IMR-90 (cell line): ENCODE measurements around the gene UBXN1. TPM values are rescaled to one million over a fixed set of nuclear protein-coding genes. Genes with fewer than 3 reads are reported as not detected.

Experiments
- ATAC-seq: fragments of 200-7000 bp; cut with Tn5 transposase; 2 replicates; pipeline ENCODE4 v1.9.1; 2020; ENCODE audit warnings: low read depth, mild to moderate bottlenecking, moderate library complexity
- BruUV-seq: library from RNA; stranded (reverse); fragments of 400-500 nt; replicated peaks from 2 replicates; lab custom pipeline; 2021; lab: Mats Ljungman, UMichigan
- CTCF ChIA-PET: fragments of 300-600 bp; formaldehyde crosslinking; extraction: SDS; loops from one replicate; lab custom pipeline; 2021; ENCODE audit warnings: antibody characterized with exemption; lab: Yijun Ruan, JAX
- POLR2A ChIA-PET: fragments of 300-600 bp; sonication (Branson Sonifier 250); formaldehyde crosslinking; loops from one replicate; lab custom pipeline; 2022; ENCODE audit warnings: antibody characterized with exemption; ENCODE audit not compliant: unreplicated experiment; lab: Charles Lee
- DNase-seq: peaks from one replicate; pipeline ENCODE4 v3.0.0; 2013
- H2AFZ ChIP-seq: replicated peaks from 2 replicates; pipeline ENCODE3; 2013; ENCODE audit warnings: low read length, mild to moderate bottlenecking; ENCODE audit not compliant: poor library complexity
- H2AK5ac ChIP-seq: 2 replicates; pipeline ENCODE4 v1.6.1; 2013; ENCODE audit warnings: low read depth, low read length, inconsistent platforms
- H2AK9ac ChIP-seq: replicated peaks from 2 replicates; pipeline ENCODE3; 2013; ENCODE audit warnings: mild to moderate bottlenecking, low read depth, low read length, moderate library complexity; ENCODE audit not compliant: poor library complexity
- H2BK120ac ChIP-seq: 2 replicates; pipeline ENCODE4 v1.6.1; 2013; ENCODE audit warnings: low read depth, low read length, inconsistent platforms
- H2BK15ac ChIP-seq: 3 replicates; pipeline ENCODE4 v1.6.1; 2013; ENCODE audit warnings: low read depth, low read length, inconsistent platforms
- H2BK20ac ChIP-seq: 2 replicates; pipeline ENCODE4 v1.6.1; 2013; ENCODE audit warnings: low read depth, mild to moderate bottlenecking, inconsistent platforms, low read length, moderate library complexity
- H2BK5ac ChIP-seq: 2 replicates; pipeline ENCODE4 v1.6.1; 2013; ENCODE audit warnings: mild to moderate bottlenecking, low read depth, low read length, inconsistent platforms; ENCODE audit not compliant: poor library complexity, severe bottlenecking
- H3K14ac ChIP-seq: replicated peaks from 2 replicates; pipeline ENCODE4 v1.6.1; 2013; ENCODE audit warnings: low read depth, low read length, inconsistent platforms
- H3K18ac ChIP-seq: 2 replicates; pipeline ENCODE4 v1.6.1; 2013; ENCODE audit warnings: low read depth, low read length, control low read depth
- H3K23ac ChIP-seq: 2 replicates; pipeline ENCODE4 v1.6.1; 2013; ENCODE audit warnings: low read depth, low read length, inconsistent platforms
- H3K27ac ChIP-seq: 2 replicates; pipeline ENCODE4 v1.5.1; 2013; ENCODE audit warnings: mild to moderate bottlenecking, control low read depth, low read length; ENCODE audit not compliant: insufficient read depth
- H3K27me3 ChIP-seq: 2 replicates; pipeline ENCODE4 v1.6.1; 2013; ENCODE audit warnings: low read length; ENCODE audit not compliant: control insufficient read depth, insufficient read depth
- H3K36me3 ChIP-seq: 2 replicates; pipeline ENCODE4 v1.6.1; 2013; ENCODE audit warnings: low read length, mixed read lengths; ENCODE audit not compliant: control insufficient read depth, insufficient read depth
- H3K4ac ChIP-seq: 2 replicates; pipeline ENCODE4 v1.6.1; 2013; ENCODE audit warnings: low read depth, low read length, inconsistent platforms
- H3K4me1 ChIP-seq: 2 replicates; pipeline ENCODE4 v1.6.1; 2013; ENCODE audit warnings: low read length, mixed read lengths; ENCODE audit not compliant: control insufficient read depth, insufficient read depth
- H3K4me2 ChIP-seq: 2 replicates; pipeline ENCODE4 v1.6.1; 2013; ENCODE audit warnings: low read depth, mild to moderate bottlenecking, control low read depth, low read length, moderate library complexity
- H3K4me3 ChIP-seq: 2 replicates; pipeline ENCODE4 v1.5.1; 2013; ENCODE audit warnings: low read depth, mild to moderate bottlenecking, control low read depth, low read length, moderate library complexity; ENCODE audit not compliant: insufficient read depth
- H3K56ac ChIP-seq: 2 replicates; pipeline ENCODE4 v1.6.1; 2013; ENCODE audit warnings: low read length, inconsistent platforms; ENCODE audit not compliant: insufficient read depth; ENCODE audit errors: extremely low read depth
- H3K79me1 ChIP-seq, 2 experiments: 2 replicates each; pipeline ENCODE4 v1.6.1; 2013; ENCODE audit warnings: low read length in 2 of 2, inconsistent platforms in 1 of 2, low read depth in 1 of 2
- H3K9ac ChIP-seq: 2 replicates; pipeline ENCODE4 v1.6.1; 2013; ENCODE audit warnings: low read depth, low read length, control low read depth
- H3K9me1 ChIP-seq: 2 replicates; pipeline ENCODE4 v1.6.1; 2013; ENCODE audit warnings: low read length, inconsistent platforms; ENCODE audit not compliant: insufficient read depth
- H3K9me3 ChIP-seq: 2 replicates; pipeline ENCODE4 v1.6.1; 2013; ENCODE audit warnings: low read length; ENCODE audit not compliant: control insufficient read depth, insufficient read depth
- H4K20me1 ChIP-seq: 2 replicates; pipeline ENCODE4 v1.6.1; 2013; ENCODE audit warnings: low read length, inconsistent platforms; ENCODE audit not compliant: insufficient read depth
- H4K5ac ChIP-seq: 2 replicates; pipeline ENCODE4 v1.6.1; 2013; ENCODE audit warnings: mild to moderate bottlenecking, low read depth, low read length, control low read depth
- H4K8ac ChIP-seq, 2 experiments: 2 replicates each; pipeline ENCODE4 v1.6.1; 2013; ENCODE audit warnings: low read depth in 2 of 2, low read length in 2 of 2, control low read depth in 1 of 2, inconsistent platforms in 1 of 2
- H4K91ac ChIP-seq: 2 replicates; pipeline ENCODE4 v1.6.1; 2013; ENCODE audit warnings: low read depth, low read length, inconsistent platforms; ENCODE audit not compliant: insufficient read depth
- MAZ ChIP-seq: IDR thresholded peaks from 2 replicates; pipeline ENCODE4 v1.6.1; 2012; ENCODE audit warnings: low read depth, mild to moderate bottlenecking, low read length, improper control_type of control experiment, moderate library complexity, borderline replicate concordance
- MXI1 ChIP-seq: IDR thresholded peaks from 2 replicates; pipeline ENCODE4 v1.6.1; 2012; ENCODE audit warnings: low read depth, mild to moderate bottlenecking, low read length, moderate library complexity, borderline replicate concordance
- POLR2A ChIP-seq: IDR thresholded peaks from 2 replicates; pipeline ENCODE4 v1.6.1; 2012; ENCODE audit warnings: mild to moderate bottlenecking, low read depth, low read length
- RFX5 ChIP-seq: IDR thresholded peaks from 2 replicates; pipeline ENCODE4 v1.8.0; 2012; ENCODE audit warnings: low read depth, mild to moderate bottlenecking, low read length, moderate library complexity
- WGBS, 2 experiments: methylation state at CpG; one replicate each; pipeline versions ENCODE4 v1.1.5 to v1.1.7; 2013; ENCODE audit warnings: missing lambda C conversion rate in 2 of 2; ENCODE audit not compliant: insufficient read length in 1 of 2; ENCODE audit errors: extremely low coverage in 2 of 2; 5-methylcytosine and 5-hydroxymethylcytosine counted together
- dilution Hi-C: fragments of 300-500 bp; cut with HindIII; formaldehyde crosslinking; loops from one replicate; pipeline ENCODE4 v1.14.3; 2018; ENCODE audit warnings: low sequenced_read_pairs; ENCODE audit not compliant: unreplicated experiment
- in situ Hi-C: fragments of 300-500 bp; cut with MboI; formaldehyde crosslinking; loops from 3 replicates; pipeline ENCODE4 v1.14.3; 2019; ENCODE audit warnings: low sequenced_read_pairs, inconsistent platforms, mixed read lengths
- intact Hi-C: fragments of 100-400 bp; cut with micrococcal nuclease; formaldehyde crosslinking; loops from 2 replicates; pipeline ENCODE4 v1.10.0; 2022
- polyA plus RNA-seq, 3 experiments: library from polyadenylated mRNA; depleted of rRNA; stranded (reverse); fragments of >200 nt; gene quantifications; 2 replicates each; pipeline ENCODE4 v1.2.3, GENCODE V29; 2012; ENCODE audit warnings: low replicate concordance in 1 of 3
- total RNA-seq: library from RNA; depleted of rRNA; stranded (reverse); fragments of >200 nt; gene quantifications from 2 replicates; pipeline ENCODE4 v1.2.3, GENCODE V29; 2012

Gene UBXN1
- total and polyA plus RNA-seq, 2 of the 4 experiments (the other 2 are of a cell fraction) = 50.0 to 81.6 TPM

GRCh38 chr11:62646825-62647608 lies 31.9 kb downstream of the UBXN1 start:
- H3K4me2 ChIP-seq = peak overlapping the region; percentile 44
- H3K9ac ChIP-seq = no peak overlapping the region
- WGBS, 2 experiments = 77% methylated on average over 8 of the region's 32 CpGs; no CpG with 5 or more reads in 1 of the 2 experiments

More at GRCh38 chr11:62646825-62647608, 31.9 kb downstream of the UBXN1 start:
- Histone ChIP-seq H3K9me3 (no peaks in the 10 kb centered on the region), H3K14ac (no peak overlapping the region), H2BK120ac (no peak overlapping the region), H3K23ac (no peak overlapping the region), H4K5ac (no peak overlapping the region), H3K4me1 (peaks cover 6% of the 10 kb centered on the region; the same call in 1 of the 2 replicates), H2BK15ac (no peak overlapping the region), H3K79me1 (peaks cover 5 to 54% of the 10 kb centered on the region in 2 experiments), H2AFZ (no peak overlapping the region), H2AK9ac (no peak overlapping the region), H3K18ac (no peak overlapping the region), H4K8ac (no peak overlapping the region; a peak in 1 of 4 replicates), H3K27ac (no peak overlapping the region), H3K4me3 (no peak overlapping the region), H2BK5ac (no peak overlapping the region), H2AK5ac (no peak overlapping the region), H3K4ac (no peak overlapping the region), H3K9me1 (peaks cover 7% of the 10 kb centered on the region; the same call in 1 of the 2 replicates), H4K91ac (no peak overlapping the region), H3K56ac (no peak overlapping the region), H3K36me3 (peaks cover 36% of the 10 kb centered on the region), H3K27me3 (no peaks in the 10 kb centered on the region), H4K20me1 (peaks cover 17% of the 10 kb centered on the region), H2BK20ac (no peak overlapping the region)
- no TSS peak for BruUV-seq
- in situ Hi-C loops (no loop called here), dilution Hi-C loops (no loop called here), intact Hi-C loops (no loop called here)
- CTCF ChIA-PET = no interaction called here
- DNase-seq (no peak), ATAC-seq (no peak)
- POLR2A ChIA-PET = interaction anchor here (0.8 kb wide), 1 partner anchor 73 kb away, joined by 3 read pairs; the partner anchor contains the start of gene EEF1G
- TF ChIP-seq RFX5 (no peak), MAZ (no peak), POLR2A (no peak), MXI1 (peak; percentile 94; the same call in 1 of the 2 replicates)
